Endothelial cell of umbilical vein (primary cell): ENCODE data around the gene SLC39A11. TPM values are rescaled to one million over a fixed set of nuclear protein-coding genes. Genes with fewer than 3 reads are reported as not detected.

ENCODE experiments used
- BruUV-seq: library from RNA; stranded (reverse); fragments of 400-500 nt; replicated peaks from 2 replicates; lab custom pipeline; 2021; lab: Mats Ljungman, UMichigan
- CTCF ChIA-PET: fragments of 300-600, 350-600 bp; sonication (Branson Sonifier 250); formaldehyde crosslinking; loops from one replicate; lab custom pipeline; 2021; ENCODE audit warnings: antibody characterized with exemption, inconsistent platforms; lab: Charles Lee
- POLR2A ChIA-PET: fragments of 300-600, 350-600 bp; sonication (Branson Sonifier 250); formaldehyde crosslinking; loops from one replicate; lab custom pipeline; 2021; ENCODE audit warnings: antibody characterized with exemption, inconsistent platforms; lab: Charles Lee
- DNase-seq: peaks from one replicate; pipeline ENCODE4 v3.0.0-alpha.2; 2011; ENCODE audit warnings: low read depth, low spot score
- FAIRE-seq: peaks from 2 replicates; lab custom pipeline; 2011; peaks lifted over from hg19 to GRCh38; lab: Jason Lieb, UNC
- H2AFZ ChIP-seq: 2 replicates; pipeline ENCODE4 v1.6.0; 2012; ENCODE audit warnings: low read depth, low read length, control low read depth, inconsistent platforms
- H3K27ac ChIP-seq: 2 replicates; pipeline ENCODE4 v1.5.1; 2011; ENCODE audit warnings: low read depth, mild to moderate bottlenecking, control low read depth, low read length, moderate library complexity; ENCODE audit not compliant: insufficient read depth
- H3K27me3 ChIP-seq, 2 experiments: 2 replicates each; pipeline versions ENCODE4 v1.6.0 to v1.6.1; 2011; ENCODE audit warnings: low read length in 2 of 2, mixed read lengths in 1 of 2; ENCODE audit not compliant: control insufficient read depth in 2 of 2, insufficient read depth in 2 of 2
- H3K36me3 ChIP-seq, 2 experiments: 2 replicates in 1 of 2; 3 replicates in 1 of 2; pipeline ENCODE4 v1.5.1; 2011; ENCODE audit warnings: low read length in 2 of 2, mild to moderate bottlenecking in 1 of 2, moderate library complexity in 1 of 2; ENCODE audit not compliant: control insufficient read depth in 2 of 2, insufficient read depth in 2 of 2; ENCODE audit errors: extremely low read depth in 1 of 2
- H3K4me1 ChIP-seq: 3 replicates; pipeline ENCODE4 v1.5.1; 2011; ENCODE audit warnings: mild to moderate bottlenecking, low read length; ENCODE audit not compliant: control insufficient read depth, insufficient read depth; ENCODE audit errors: extremely low read depth
- H3K4me2 ChIP-seq: 2 replicates; pipeline ENCODE4 v1.6.1; 2011; ENCODE audit warnings: low read length, control low read depth, mixed read lengths; ENCODE audit not compliant: insufficient read depth
- H3K4me3 ChIP-seq, 3 experiments: fragments of 200-600 bp in 1 of 3; sonication (generic), shearing (Covaris generic) in 1 of 3; replicated peaks in 1 of 3; 2 replicates each; pipeline ENCODE4 v1.5.1; 2011 to 2016; ENCODE audit warnings: control low read depth in 3 of 3, low read length in 3 of 3, mild to moderate bottlenecking in 2 of 3, inconsistent platforms in 1 of 3, low read depth in 1 of 3, moderate library complexity in 1 of 3; ENCODE audit not compliant: insufficient read depth in 1 of 3
- H3K79me2 ChIP-seq: 2 replicates; pipeline ENCODE4 v1.6.0; 2012; ENCODE audit warnings: low read length, inconsistent platforms; ENCODE audit not compliant: control insufficient read depth, insufficient read depth
- H3K9ac ChIP-seq: replicated peaks from 2 replicates; pipeline ENCODE3; 2011; ENCODE audit warnings: low read length, control low read depth; ENCODE audit not compliant: insufficient read depth; ENCODE audit errors: extremely low read depth
- H3K9me1 ChIP-seq: replicated peaks from 3 replicates; pipeline ENCODE4 v1.6.0; 2011; ENCODE audit warnings: mild to moderate bottlenecking, low read length; ENCODE audit not compliant: control insufficient read depth, insufficient read depth; ENCODE audit errors: extremely low read depth
- H3K9me3 ChIP-seq: replicated peaks from 2 replicates; pipeline ENCODE4 v1.5.1; 2012; ENCODE audit warnings: low read length, inconsistent platforms; ENCODE audit not compliant: control insufficient read depth, insufficient read depth
- H4K20me1 ChIP-seq: replicated peaks from 2 replicates; pipeline ENCODE3; 2011; ENCODE audit warnings: mild to moderate bottlenecking, low read length; ENCODE audit not compliant: control insufficient read depth, insufficient read depth; ENCODE audit errors: extremely low read depth
- EZH2 ChIP-seq: IDR thresholded peaks from 2 replicates; pipeline ENCODE4 v1.6.1; 2012; ENCODE audit warnings: borderline replicate concordance, low read depth, mild to moderate bottlenecking, moderate library complexity, low read length, inconsistent platforms; ENCODE audit not compliant: severe bottlenecking
- FOS ChIP-seq: IDR thresholded peaks from 2 replicates; pipeline ENCODE4 v1.6.1; 2011; ENCODE audit warnings: mild to moderate bottlenecking, low read length, moderate library complexity, borderline replicate concordance; ENCODE audit not compliant: insufficient read depth
- GATA2 ChIP-seq: IDR thresholded peaks from 2 replicates; pipeline ENCODE4 v1.7.0; 2011; ENCODE audit warnings: low read depth, mild to moderate bottlenecking, moderate library complexity, mixed read lengths, low read length; ENCODE audit not compliant: insufficient read length, insufficient read depth
- JUN ChIP-seq: IDR thresholded peaks from 2 replicates; pipeline ENCODE4 v1.6.1; 2011; ENCODE audit warnings: borderline replicate concordance, low read depth; ENCODE audit not compliant: insufficient read length, insufficient read depth
- MYC ChIP-seq: IDR thresholded peaks from one replicate; pipeline ENCODE4 v1.6.1; 2011; ENCODE audit warnings: mild to moderate bottlenecking, low read depth, low read length
- POLR2A ChIP-seq: IDR thresholded peaks from 2 replicates; pipeline ENCODE4 v1.6.1; 2012; ENCODE audit warnings: low read depth, mild to moderate bottlenecking, control low read depth, low read length
- POLR2AphosphoS5 ChIP-seq: IDR thresholded peaks from 2 replicates; pipeline ENCODE4 v1.6.1; 2012; ENCODE audit warnings: low read depth, mild to moderate bottlenecking, control low read depth, low read length, moderate library complexity; ENCODE audit not compliant: insufficient read depth
- dilution Hi-C: fragments of 300-500 bp; cut with MboI; formaldehyde crosslinking; loops from one replicate; pipeline ENCODE4 v1.15.0; 2019; ENCODE audit warnings: low sequenced_read_pairs; ENCODE audit not compliant: extremely low pct_ligation_motif_present
- intact Hi-C: fragments of 100-400 bp; cut with micrococcal nuclease; formaldehyde crosslinking; loops from one replicate; pipeline ENCODE4 v1.10.0; 2022
- polyA plus RNA-seq, 4 experiments: library from polyadenylated mRNA; depleted of rRNA in 3 of 4; stranded (reverse) in 3 of 4; unstranded in 1 of 4; fragments of >200 nt; gene quantifications; 2 replicates each; pipeline versions ENCODE4 v1.2.1 to v1.2.3, GENCODE V29; 2011 to 2012; ENCODE audit warnings: missing spikeins in 1 of 4
- total RNA-seq: library from RNA; stranded (reverse); gene quantifications from 2 replicates; pipeline ENCODE4 v1.2.3, GENCODE V29; 2021
- TF ChIP-seq, protein P1 (sequence below): IDR thresholded peaks from 2 replicates; pipeline ENCODE4 v1.6.1; 2011; ENCODE audit not compliant: insufficient read depth, insufficient read length
- TF ChIP-seq, protein P2 (sequence below), 2 donors: IDR thresholded peaks; 1 replicate in 1 of 2; 2 replicates in 1 of 2; pipeline ENCODE4 v1.5.1; 2011; ENCODE audit warnings: low read length in 2 of 2, mild to moderate bottlenecking in 2 of 2, moderate library complexity in 2 of 2, control low read depth in 1 of 2, inconsistent platforms in 1 of 2, low read depth in 1 of 2; ENCODE audit not compliant: insufficient read depth in 1 of 2; ENCODE audit errors: extremely low read depth in 1 of 2

Gene SLC39A11
- total and polyA plus RNA-seq, 2 donors (not counting 3 experiments of a cell fraction or from before 2014, with no cell fraction given) = 8.1 to 11.9 TPM

DNA sequence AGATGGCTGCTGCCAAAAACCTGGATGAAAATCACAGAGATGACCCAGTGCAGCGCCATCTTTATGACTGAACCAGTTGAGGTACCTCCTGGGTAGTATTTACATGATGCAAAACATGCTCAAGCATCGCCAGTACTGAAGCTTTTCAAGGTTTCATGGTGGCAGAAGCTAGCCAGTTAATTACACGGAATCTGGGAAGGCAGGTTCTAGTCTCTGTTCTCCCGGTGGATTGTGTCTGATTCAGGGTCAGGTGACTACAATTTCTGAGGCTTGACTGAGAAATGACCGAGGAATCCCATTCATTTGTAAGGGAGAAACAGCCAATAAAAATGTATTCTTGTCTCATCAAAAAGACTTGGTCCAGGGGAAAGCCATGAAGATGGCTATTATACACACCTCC lies 209.1 kb downstream of the SLC39A11 start:
- H3K4me2 ChIP-seq = no peak overlapping the region
- ChIA-PET POLR2A (no interaction called here), CTCF (interaction anchor here (1.1 kb wide), 1 partner anchor 11 kb away, joined by 3 read pairs; no protein-coding TSS in a partner anchor)
- H3K27ac ChIP-seq = no peak overlapping the region
- no peaks in the 10 kb centered on the region for H3K9me3 ChIP-seq
- no peaks in the 10 kb centered on the region for H3K79me2 ChIP-seq
- BruUV-seq = no TSS peak
- intact Hi-C loops (no loop called here), dilution Hi-C loops (no loop called here)
- no peaks in the 10 kb centered on the region for H3K4me1 ChIP-seq
- no peaks in the 10 kb centered on the region for H3K9me1 ChIP-seq
- TF ChIP-seq MYC (no peak), EZH2 (no peak), JUN (no peak), GATA2 (no peak), POLR2A (no peak), FOS (no peak), POLR2AphosphoS5 (no peak)
- TF ChIP-seq, protein P1, sequence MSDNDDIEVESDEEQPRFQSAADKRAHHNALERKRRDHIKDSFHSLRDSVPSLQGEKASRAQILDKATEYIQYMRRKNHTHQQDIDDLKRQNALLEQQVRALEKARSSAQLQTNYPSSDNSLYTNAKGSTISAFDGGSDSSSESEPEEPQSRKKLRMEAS = no peak
- TF ChIP-seq, protein P2, sequence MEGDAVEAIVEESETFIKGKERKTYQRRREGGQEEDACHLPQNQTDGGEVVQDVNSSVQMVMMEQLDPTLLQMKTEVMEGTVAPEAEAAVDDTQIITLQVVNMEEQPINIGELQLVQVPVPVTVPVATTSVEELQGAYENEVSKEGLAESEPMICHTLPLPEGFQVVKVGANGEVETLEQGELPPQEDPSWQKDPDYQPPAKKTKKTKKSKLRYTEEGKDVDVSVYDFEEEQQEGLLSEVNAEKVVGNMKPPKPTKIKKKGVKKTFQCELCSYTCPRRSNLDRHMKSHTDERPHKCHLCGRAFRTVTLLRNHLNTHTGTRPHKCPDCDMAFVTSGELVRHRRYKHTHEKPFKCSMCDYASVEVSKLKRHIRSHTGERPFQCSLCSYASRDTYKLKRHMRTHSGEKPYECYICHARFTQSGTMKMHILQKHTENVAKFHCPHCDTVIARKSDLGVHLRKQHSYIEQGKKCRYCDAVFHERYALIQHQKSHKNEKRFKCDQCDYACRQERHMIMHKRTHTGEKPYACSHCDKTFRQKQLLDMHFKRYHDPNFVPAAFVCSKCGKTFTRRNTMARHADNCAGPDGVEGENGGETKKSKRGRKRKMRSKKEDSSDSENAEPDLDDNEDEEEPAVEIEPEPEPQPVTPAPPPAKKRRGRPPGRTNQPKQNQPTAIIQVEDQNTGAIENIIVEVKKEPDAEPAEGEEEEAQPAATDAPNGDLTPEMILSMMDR (IDR thresholded peaks at IDR 0.05; ENCODE audit: extremely low read depth in 1 of 2, insufficient read depth in 1 of 2, low read depth in 1 of 2, low read length in 2 of 2) = no peak
- H3K4me3 ChIP-seq = no peak overlapping the region
- no peak for DNase-seq
- no peak overlapping the region for H2AFZ ChIP-seq
- H4K20me1 ChIP-seq = no peaks in the 10 kb centered on the region
- no peak for FAIRE-seq
- no peaks in the 10 kb centered on the region for H3K27me3 ChIP-seq
- no peaks in the 10 kb centered on the region for H3K36me3 ChIP-seq
- H3K9ac ChIP-seq = no peak overlapping the region
